Activated T-cell treated with anti-CD3 and anti-CD28 coated beads for 1 hour (primary cell): ENCODE measurements around the gene LPAR3.
"Not testable (repeated sequence)": the region's sequence is repeated elsewhere in the genome, so short reads cannot be mapped to it uniquely, and the experiment has no call there.

ENCODE experiments used
- DNase-seq: peaks from one replicate; pipeline ENCODE4 v3.0.0-alpha.2; 2020; ENCODE audit warnings: low read depth

The LPAR3 gene

DNA sequence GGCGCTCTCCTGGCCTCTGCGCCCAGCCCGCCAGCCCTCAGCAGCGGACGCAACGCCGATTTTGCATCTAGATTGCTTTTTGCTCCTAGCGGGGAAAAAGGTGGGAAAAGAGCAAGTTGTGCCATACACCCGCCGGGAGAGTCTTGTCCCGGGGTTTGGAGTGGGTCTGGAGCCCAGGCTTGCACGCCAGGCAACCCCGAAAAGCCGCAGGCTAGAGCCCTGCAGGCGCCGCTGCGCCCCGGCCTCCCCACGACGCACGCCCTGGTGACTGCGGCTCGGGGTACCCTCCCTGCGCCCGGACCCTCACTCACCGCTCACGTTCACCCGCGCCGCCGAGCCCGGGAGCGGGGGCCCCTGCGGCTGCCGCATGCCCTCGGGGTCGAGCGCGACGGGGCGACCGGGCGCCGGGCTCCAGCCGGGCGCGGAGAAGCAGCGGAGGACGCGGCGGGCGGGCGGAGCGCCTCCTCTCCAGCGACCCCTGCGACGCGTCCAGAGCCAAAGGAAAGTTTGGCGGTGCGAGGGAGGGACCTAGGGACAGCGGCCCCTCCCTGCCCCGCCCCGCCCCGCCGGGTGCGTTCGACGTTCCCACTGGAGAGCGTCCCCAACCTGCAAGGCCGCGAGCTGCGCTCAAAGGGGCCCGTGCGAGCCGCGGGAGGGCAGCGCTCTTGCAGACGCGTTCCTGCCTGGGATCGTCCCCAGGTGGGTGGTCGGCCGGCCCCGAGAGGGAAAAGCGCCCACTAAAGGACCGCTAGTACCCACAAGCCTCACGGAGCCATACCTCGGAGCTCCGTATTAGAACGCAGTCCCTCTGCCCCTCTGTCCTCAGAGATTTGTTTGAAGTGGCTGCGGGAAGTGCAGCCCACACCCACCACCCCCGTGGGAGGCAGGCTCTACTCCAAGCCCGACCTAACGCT lies at the start of gene LPAR3:
LPAR3 (minus strand) TSS at position 502 of the 914 bp plus-strand sequence. CDS start 27,086 bp downstream, outside the sequence.
- no peak for DNase-seq

- DNase-seq: no peak
These were observed 48.8 kb upstream of the LPAR3 start for GRCh38 chr1:84941843-84942242.

DNA sequence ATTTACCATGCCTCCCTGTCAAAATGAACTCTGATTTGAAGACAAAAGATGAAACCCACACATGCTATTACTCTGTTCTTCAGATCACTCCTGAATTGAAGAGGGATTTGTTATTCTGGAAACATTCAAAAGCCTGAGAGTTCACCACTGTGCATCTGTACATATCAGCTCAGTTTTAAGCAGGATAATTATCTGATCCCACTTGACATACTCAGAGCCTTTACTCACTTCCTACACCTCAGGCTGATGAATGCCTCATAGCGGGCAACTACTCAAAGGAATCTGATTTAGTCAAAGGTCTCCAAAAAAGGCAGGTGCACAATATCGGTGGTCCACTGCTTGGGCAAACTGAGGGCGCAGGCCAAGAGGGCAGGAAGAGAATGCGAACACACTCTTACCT lies 47.5 kb upstream of the LPAR3 start:
- DNase-seq: no peak

DNA sequence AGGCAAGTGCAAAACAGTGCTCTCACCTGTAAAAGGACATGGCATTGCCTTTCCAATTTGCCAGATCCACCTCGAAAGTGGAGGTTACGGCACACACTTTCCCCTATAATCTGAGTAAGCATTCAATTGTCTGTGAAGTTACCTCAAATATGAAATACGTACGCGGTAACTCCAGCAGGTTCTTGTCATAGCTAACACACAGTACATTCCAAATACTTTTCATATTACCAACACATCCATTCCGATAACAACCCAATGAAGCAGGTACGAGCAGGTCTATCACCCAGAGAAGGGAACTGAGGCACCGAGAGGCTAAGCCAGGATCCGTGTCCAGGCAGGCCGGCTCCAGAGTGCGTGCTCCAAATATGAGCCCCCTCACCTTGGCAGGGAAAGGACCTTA lies 46.8 kb upstream of the LPAR3 start:
- no peak for DNase-seq

- no peak for DNase-seq
These were observed 46.1 kb upstream of the LPAR3 start for GRCh38 chr1:84939151-84939550.

DNA sequence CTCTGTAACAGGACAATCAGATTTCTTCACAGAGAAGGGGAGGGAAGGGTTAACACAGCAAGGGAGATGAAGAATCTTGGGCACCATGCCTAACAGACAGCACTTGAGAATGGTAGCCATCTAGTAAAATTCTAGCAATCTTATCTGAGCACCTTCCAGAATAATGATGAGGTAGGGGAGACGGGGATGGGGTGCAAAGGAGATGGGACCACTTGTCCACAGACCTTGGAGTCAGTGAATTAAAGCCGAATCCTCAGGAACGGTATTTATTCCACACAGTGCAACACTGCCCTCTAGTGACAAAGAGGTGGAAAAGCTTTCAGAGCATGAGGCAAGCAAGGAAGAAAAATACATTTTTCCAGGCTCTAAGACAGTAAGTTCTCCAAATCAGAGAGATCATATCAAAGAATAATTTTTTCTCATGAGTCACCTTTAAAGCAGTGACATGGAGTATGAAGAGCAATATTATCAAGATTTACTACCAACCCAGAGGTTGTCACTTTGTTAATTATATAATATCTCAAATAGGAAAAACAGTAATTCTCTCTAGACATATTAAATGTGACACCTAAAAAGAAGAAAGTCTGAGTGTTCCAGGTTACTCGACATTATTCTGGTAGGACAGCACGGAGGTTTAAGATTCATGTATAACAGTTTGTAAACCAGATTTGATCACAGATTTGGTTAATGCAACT lies 43.3 kb upstream of the LPAR3 start:
- no peak for DNase-seq

- no peak for DNase-seq
These were observed 40.1 kb upstream of the LPAR3 start for GRCh38 chr1:84933011-84933611.

DNA sequence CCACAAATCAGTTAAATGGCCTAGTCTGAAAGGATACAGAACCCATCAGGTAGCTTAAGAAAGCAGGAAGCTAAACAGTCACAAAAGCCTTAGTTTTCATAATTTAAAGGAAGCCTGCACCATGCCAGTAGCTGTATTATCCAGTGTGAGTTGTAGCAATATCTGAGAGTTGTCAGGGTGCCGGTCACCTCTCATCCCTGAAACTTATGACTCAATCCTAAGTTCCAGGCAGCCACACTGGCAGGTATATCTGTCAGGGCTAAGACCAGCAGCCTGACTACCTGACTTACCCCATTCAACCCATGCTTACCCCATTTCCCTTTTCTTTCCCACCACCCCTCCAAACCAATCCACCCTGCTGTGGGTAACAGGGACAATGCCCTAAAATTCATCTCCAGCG lies 37.8 kb upstream of the LPAR3 start:
- no peak for DNase-seq

DNA sequence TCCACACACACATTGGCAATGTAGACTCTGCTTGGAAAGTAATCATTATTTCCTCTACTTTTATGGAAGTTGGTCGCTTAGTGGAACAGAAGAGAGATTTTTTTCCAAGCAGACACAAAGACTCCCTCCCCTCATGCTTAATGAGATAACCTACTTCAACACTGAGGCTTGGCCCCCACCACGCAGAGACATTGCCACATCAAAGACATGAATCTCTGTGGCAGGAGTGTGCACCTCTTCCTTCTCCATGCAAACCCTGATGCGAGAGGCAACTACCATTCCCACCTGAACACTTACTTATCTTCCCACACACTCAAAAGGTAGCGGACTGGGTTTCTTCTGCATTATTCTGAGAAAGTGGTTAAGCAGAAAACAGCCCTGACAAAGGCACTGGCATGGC lies 37.3 kb upstream of the LPAR3 start:
- no peak for DNase-seq

DNA sequence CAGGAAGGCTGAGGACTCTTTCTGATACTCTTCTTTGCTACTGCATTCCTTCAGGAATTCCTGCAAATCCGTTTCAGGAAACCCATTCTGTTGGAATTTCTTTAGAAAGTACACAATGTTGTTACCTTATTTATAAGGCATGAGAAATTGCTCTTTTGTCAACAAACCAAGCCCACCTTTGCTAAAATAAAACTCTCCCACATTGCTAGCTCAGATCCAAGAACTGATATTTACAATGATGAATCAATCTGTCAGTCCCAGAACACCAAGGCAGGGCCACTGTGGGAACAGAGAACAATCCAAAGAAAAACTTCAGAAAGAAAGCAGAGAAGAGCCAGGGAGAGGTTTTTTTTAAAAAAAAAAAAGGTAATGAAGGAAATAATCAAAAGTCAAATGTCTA lies 36.6 kb upstream of the LPAR3 start:
- DNase-seq: no peak

DNA sequence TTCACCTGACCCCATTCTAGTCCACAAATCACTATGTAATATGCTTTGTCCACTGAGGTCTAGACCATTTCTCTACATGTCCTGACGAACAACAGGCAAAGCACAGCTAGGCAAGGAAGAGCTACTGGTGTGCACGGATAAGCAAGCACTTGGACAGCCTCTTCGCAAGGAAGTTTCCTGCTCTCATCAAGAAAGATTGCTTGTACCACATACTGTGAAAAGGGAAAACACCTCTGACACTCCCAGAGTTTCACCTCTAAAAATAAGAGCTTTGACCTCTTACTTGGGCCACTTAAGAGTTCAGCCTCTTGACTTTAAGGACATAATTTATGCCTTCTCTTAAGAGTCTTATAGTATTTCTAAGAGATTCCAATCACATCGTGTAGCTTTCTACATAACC lies 36.0 kb upstream of the LPAR3 start:
- no peak for DNase-seq

DNA sequence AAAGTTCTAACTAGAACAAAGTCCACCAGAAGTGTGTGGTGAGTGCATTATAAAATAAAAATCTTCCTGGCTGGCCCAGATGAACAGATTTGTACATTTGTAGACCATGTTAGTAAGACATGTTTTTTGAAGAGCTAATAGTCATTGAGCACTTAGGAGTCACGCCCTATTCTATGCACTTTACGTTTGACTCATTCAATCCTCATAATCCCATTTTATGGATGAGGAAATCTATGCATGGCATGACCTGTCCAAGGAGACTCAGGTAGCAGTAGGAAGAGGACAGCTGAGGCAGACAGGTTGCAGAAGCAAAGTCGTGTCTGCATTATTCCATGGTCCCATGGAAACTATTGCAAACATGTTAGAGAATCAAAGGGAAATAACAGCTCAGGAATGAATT lies 30.3 kb upstream of the LPAR3 start:
- no peak for DNase-seq

- DNase-seq: no peak
These were observed 27.2 kb upstream of the LPAR3 start for GRCh38 chr1:84920159-84920558.

DNA sequence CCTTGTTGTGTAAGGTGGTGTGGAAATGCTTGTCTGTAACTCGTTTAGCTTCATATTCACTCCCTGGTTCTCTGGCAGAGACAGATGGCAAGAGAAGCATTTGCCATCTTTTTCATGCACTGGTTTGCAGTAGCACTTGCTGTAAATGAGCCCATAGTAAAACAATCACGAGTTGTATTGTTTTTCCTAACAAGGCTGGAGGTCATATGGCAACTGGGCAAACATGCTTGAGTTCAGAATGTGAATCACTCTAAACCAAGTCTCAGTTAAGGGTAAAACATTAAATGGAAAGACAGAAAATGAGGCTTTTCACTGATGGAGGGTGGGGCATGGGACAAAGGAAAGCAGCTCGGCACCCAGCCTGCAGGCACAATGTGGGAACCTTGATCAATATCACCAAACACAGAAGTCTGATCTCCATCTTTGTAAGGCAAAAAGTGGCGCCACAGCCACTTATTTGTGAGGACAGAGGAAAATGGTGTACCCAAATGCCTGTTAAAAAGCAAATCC lies 26.5 kb upstream of the LPAR3 start:
- DNase-seq: no peak

DNA sequence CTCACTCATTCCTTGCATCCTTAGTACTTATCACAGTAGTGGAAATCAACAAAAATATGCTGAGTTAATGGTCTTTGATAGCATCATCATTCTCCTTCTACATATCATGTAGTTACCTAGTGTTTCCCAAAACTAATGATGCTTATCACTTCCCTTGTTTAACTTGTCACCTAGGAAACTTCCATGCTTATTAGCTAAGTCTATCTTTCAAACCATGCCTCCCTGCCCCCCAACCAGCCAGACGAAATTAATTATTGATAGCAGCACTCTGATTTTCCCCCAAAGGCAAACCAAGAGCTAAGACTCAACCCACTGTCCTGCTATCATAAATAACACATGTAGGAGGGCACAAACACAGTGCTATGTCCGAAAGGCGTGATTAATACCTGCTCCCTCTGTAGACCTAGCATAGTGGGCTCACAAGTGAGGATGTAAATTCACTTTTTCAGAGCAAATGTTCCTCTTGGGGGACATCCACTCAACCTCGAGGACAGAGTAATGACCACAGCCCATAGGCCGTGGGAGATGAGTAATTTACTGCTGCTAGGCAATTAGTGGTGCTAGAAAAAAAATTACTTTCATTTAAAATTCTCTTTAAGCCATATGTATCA lies 25.8 kb upstream of the LPAR3 start:
- no peak for DNase-seq

GRCh38 chr1:84916897-84917296 lies 23.9 kb upstream of the LPAR3 start:
- DNase-seq: no peak

DNA sequence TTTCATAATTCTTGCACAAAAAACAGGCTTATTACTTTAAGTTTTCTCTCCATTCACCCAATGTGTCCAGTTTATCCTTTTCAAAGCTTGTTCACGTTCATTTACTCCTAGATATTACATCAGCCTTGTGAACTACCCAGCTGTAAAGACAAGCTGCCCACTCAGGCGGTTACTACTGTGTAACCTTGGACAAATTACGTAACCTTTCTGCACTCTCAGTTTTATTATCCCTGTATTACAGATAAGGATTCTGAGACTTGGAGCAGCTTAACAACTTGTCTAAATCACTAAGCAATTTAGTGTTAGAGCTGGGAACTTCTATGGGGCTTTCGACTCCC lies 20.5 kb upstream of the LPAR3 start:
- no peak for DNase-seq

GRCh38 chr1:84912726-84913554 lies 19.9 kb upstream of the LPAR3 start:
- no peak for DNase-seq

- not testable (repeated sequence) for DNase-seq
These were observed 15.9 kb upstream of the LPAR3 start for GRCh38 chr1:84908746-84909464.

GRCh38 chr1:84907095-84907827 lies 14.3 kb upstream of the LPAR3 start:
- DNase-seq: no peak
